Choroid plexus epithelial cell (primary cell): ENCODE results near the gene CABP1.

Experiments
- DNase-seq: peaks from one replicate; pipeline ENCODE4 v3.0.0-alpha.2; 2010; ENCODE audit warnings: low read depth
- H3K4me3 ChIP-seq: 2 replicates; pipeline ENCODE4 v1.5.1; 2011; ENCODE audit warnings: low read depth, mild to moderate bottlenecking, control low read depth, low read length, moderate library complexity
- TF ChIP-seq, protein P1 (sequence below): conservative IDR thresholded peaks from 2 replicates; pipeline ENCODE4 v1.5.1; 2011; ENCODE audit warnings: low read depth, mild to moderate bottlenecking, control low read depth, inconsistent platforms, low read length, moderate library complexity

CABP1 gene

DNA sequence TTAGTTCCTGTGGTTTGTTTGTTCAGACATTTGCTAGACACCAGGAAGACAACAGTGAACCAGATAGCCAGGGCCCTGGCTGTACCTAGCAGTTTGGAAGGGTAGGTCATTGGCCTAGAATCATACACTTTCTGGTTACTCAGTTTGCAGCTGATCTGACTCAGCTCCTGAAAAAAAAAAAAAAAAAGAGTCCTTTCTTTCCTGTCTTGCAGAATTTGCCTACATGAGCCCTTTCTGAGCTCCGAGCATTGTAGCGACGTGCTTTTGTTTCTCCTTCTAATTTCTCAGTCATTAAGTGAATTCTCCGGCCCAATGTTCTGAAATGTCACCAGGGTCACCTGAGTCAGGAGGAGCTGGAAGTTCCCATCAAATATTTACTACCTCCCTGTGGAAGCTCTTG is 2.4 kb downstream of the CABP1 start:
- TF ChIP-seq, protein P1, sequence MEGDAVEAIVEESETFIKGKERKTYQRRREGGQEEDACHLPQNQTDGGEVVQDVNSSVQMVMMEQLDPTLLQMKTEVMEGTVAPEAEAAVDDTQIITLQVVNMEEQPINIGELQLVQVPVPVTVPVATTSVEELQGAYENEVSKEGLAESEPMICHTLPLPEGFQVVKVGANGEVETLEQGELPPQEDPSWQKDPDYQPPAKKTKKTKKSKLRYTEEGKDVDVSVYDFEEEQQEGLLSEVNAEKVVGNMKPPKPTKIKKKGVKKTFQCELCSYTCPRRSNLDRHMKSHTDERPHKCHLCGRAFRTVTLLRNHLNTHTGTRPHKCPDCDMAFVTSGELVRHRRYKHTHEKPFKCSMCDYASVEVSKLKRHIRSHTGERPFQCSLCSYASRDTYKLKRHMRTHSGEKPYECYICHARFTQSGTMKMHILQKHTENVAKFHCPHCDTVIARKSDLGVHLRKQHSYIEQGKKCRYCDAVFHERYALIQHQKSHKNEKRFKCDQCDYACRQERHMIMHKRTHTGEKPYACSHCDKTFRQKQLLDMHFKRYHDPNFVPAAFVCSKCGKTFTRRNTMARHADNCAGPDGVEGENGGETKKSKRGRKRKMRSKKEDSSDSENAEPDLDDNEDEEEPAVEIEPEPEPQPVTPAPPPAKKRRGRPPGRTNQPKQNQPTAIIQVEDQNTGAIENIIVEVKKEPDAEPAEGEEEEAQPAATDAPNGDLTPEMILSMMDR, result no peak
- no peak for DNase-seq
- H3K4me3 ChIP-seq, result no peak overlapping the region

DNA sequence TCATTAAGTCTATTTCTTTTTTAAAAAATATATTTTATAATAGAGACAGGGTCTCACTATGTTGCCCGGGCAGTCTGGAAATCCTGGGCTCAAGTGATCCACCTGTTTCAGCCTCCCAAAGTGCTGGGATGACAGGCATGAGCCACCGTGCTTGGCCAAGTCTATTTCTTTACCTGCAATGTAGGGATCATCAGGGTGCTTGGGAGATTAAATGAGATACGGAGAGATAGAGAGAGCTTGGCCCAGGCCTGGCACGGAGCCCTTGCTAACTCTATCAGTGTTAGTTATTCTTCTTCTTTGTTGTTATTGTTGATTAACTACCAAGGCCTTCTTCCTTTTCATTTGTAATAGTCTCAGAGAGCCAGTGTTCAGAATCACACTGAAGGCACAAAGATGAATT is 3.1 kb downstream of the CABP1 start:
- TF ChIP-seq, protein P1, result no peak
- no peak for DNase-seq
- H3K4me3 ChIP-seq, result no peak overlapping the region

DNA sequence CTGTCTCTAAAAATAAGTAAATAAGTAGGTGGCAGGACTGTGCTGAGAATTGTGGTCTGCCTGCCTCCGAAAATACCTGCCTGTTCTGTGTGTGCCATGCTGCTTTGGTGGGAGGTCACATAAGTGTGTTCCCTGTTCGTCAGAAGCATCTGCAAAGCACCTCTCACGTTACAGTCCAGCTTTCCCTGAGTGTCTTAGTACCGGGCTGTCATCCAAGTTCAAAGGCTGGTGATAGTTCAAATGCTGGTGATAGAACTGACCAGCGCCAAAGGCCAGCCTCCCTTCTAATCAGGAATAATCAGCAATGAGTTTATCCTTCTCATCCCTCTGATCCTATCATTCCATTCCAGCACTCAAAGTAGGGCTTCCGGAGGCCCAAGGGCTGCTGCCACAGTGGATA is 5.6 kb downstream of the CABP1 start:
- TF ChIP-seq, protein P1, result no peak
- no peak overlapping the region for H3K4me3 ChIP-seq
- no peak for DNase-seq

DNA sequence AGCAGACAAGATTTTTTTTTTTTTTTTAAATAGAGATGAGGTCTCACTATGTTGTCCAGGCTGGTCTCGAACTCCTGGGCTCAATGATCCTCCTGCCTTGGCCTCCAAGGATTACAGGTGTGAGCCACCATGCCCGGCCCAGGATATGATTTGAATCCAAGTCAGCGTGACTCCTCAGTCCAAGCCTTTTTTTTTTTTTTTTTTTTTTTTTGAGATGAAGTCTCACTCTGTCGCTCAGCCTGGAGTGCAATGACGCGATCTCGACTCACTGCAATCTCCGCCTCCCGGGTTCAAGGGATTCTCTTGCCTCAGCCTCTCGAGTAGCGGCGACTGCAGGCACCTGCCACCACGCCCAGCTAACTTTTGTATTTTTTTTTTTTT is 6.9 kb downstream of the CABP1 start:
- TF ChIP-seq, protein P1, result no peak
- no peak overlapping the region for H3K4me3 ChIP-seq
- no peak for DNase-seq

DNA sequence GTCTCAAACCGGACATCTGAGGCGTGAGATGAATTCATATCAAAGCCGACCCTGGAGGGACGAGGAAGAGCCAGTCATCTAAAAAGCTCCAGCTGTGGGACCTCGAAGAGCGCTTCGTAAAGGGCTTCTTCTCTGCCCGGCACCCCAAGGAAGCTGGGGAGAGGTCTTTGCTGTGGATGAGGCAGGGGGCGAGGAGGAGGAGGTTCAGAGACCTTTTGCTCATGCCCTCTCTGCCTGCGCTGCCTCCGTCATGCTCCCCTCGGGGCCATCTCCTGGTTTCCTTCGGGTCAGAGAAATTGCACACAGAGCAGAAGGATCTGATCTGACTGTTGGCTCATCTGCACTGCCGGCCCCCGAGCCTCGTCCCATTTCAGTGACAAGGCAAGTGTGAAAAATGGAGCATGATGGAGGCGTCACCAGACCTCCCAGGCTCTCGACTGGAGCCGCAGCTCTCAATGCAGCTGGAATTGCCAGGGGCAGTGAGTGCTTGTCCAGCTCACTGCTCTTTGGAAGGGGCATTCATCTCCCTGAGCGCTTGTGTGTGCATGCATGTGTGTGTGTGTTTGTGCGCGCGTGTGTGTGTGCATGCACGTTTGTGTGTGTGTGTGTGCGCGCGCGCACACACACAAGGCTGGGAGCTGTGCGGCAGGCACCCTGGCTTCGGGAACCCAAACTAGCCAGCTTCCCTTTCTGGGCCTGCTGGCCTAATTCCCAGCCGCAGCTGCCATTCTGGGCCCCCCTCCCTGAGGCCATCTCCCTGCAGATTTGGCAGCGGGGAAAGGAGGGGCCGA is 9.2 kb downstream of the CABP1 start:
- DNase-seq, result no peak
- TF ChIP-seq, protein P1, result no peak
- H3K4me3 ChIP-seq, result no peak overlapping the region

DNA sequence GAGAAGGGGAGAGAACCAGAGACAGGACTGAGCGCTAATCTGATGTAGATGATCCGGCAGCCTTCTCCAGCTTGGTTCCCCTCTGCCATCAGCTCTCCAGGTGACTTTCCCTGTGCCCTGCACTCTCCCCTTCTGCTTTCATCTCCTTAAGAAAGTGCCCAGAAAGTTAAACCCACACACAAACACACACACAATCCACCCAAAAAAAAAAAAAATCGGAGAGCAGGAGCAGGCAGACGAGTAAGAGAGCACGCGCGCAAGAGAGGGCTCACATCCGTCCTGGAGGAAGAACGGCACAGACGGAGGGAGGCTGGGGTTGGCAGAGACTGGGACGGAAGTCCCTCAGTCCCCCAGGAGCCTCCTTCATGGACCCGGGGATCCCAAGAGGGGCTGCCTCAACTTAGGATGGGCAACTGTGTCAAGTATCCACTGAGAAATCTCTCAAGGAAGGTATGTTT is 9.8 kb downstream of the CABP1 start:
- no peak for DNase-seq
- TF ChIP-seq, protein P1, result no peak
- no peak overlapping the region for H3K4me3 ChIP-seq

DNA sequence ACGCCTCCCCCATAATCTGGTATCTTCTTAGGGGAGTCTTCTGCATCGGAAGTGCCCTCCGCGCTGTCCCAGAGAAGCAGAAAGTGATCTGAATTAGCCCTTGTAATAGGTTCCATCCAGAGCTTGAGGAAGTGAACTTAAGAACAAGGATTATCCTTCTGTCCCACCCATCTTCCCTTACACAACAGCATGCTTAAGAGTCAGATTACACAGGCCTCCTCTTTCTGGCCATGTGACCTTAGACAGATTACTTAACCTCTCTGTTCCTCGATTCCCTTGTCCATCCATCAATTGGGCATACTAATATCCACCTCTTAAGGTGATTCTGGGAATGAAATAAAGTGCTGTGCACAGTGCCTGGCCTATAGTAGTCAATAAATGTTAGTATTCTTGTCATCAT is 11.4 kb downstream of the CABP1 start:
- TF ChIP-seq, protein P1, result no peak
- peak; percentile 64 for DNase-seq
- H3K4me3 ChIP-seq, result no peak overlapping the region
